ENCODE measurements around the gene HMG20B. TPM values are rescaled to one million over a fixed set of nuclear protein-coding genes. Genes with fewer than 3 reads are reported as not detected.
"Not testable (repeated sequence)": the region's sequence is repeated elsewhere in the genome, so short reads cannot be mapped to it uniquely, and the experiment has no call there.

The HMG20B gene
- total RNA-seq, 1 donor from 2014 or later: 92.8 TPM

DNA sequence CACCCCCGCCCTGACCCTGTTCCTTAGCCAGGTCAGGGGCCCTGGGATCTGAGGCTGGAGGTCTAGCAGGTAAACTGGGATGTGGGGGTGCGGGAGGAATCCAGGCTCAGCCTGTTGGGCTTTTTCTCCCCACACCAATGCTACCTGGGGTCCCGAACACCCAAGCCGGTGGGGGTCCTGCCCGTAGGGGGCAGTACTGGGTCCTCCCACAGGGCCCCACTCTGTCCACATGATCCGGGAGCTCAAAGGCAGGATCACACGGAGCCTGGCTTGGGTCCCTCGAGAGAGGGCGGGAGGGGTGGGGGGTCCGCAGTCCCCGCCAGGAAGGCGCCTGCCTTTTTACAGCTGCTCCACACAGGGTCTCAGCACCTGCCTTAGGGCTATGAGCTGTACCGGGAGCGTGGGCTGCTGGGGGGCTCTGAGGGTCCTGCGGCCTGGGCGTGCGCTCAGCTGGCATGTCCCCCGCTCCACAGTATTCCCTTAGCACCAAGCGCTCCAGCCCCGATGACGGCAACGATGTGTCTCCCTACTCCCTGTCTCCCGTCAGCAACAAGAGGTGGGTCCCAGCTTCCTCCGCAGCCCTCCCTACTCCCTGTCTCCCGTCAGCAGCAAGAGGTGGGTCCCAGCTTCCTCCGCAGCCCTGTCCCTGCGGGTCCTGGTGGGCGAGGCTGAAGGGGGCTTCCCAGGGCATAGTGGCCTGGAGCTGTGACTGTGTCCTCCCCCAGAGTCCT, 46.1 kb upstream of the HMG20B start:
- Histone ChIP-seq H3K27ac (no peak overlapping the region), H3K4me3 (no peak overlapping the region), H3K36me3 (peaks cover 0 to 62% of the 10 kb centered on the region in 2 donors), H3K27me3 (no peaks in the 10 kb centered on the region), H3K9me3 (no peaks in the 10 kb centered on the region), H3K4me1 (peaks cover 10% of the 10 kb centered on the region)
- TF ChIP-seq POLR2AphosphoS5 (IDR thresholded peaks at IDR 0.05; ENCODE audit: insufficient read depth in 1 of 2, low read depth in 1 of 2) (no peak), POLR2A (IDR thresholded peaks at IDR 0.05) (no peak), CTCF (IDR thresholded peaks at IDR 0.05) (no peak)
- DNase-seq (ENCODE audit: extremely low spot score in 2 of 2): no peak
- intact Hi-C loops (cut with DNase I): no loop called here

GRCh38 chr19:3527238-3527910, 45.4 kb upstream of the HMG20B start:
- Histone ChIP-seq H3K4me3 (no peak overlapping the region), H3K9me3 (no peaks in the 10 kb centered on the region), H3K27me3 (no peaks in the 10 kb centered on the region), H3K4me1 (peaks cover 7% of the 10 kb centered on the region), H3K27ac (no peak overlapping the region), H3K36me3 (peaks cover 0 to 68% of the 10 kb centered on the region in 2 donors)
- no peak for TF ChIP-seq POLR2A (IDR thresholded peaks at IDR 0.05)
- TF ChIP-seq CTCF (IDR thresholded peaks at IDR 0.05): no peak
- TF ChIP-seq POLR2AphosphoS5 (IDR thresholded peaks at IDR 0.05; ENCODE audit: insufficient read depth in 1 of 2, low read depth in 1 of 2): no peak
- intact Hi-C loops (cut with DNase I): no loop called here
- no peak for DNase-seq (ENCODE audit: extremely low spot score in 2 of 2)

- H3K27me3 ChIP-seq: no peaks in the 10 kb centered on the region
- no peak overlapping the region for H3K4me3 ChIP-seq
- intact Hi-C loops (cut with DNase I): no loop called here
- no peak overlapping the region for H3K27ac ChIP-seq
- no peaks in the 10 kb centered on the region for H3K9me3 ChIP-seq
- no peaks in the 10 kb centered on the region for H3K4me1 ChIP-seq
- DNase-seq (ENCODE audit: extremely low spot score in 2 of 2): no peak
- TF ChIP-seq CTCF (IDR thresholded peaks at IDR 0.05) (no peak), POLR2A (IDR thresholded peaks at IDR 0.05) (no peak), POLR2AphosphoS5 (IDR thresholded peaks at IDR 0.05; ENCODE audit: insufficient read depth in 1 of 2, low read depth in 1 of 2) (no peak)
- peaks cover 0 to 71% of the 10 kb centered on the region in 2 donors for H3K36me3 ChIP-seq
These were observed 44.7 kb upstream of the HMG20B start for GRCh38 chr19:3528080-3528479.

- Histone ChIP-seq H3K36me3 (peaks cover 0 to 71% of the 10 kb centered on the region in 2 donors), H3K4me3 (no peak overlapping the region), H3K9me3 (no peaks in the 10 kb centered on the region), H3K27me3 (no peaks in the 10 kb centered on the region), H3K27ac (no peak overlapping the region), H3K4me1 (no peaks in the 10 kb centered on the region)
- TF ChIP-seq CTCF (IDR thresholded peaks at IDR 0.05) (no peak), POLR2A (IDR thresholded peaks at IDR 0.05) (no peak), POLR2AphosphoS5 (IDR thresholded peaks at IDR 0.05; ENCODE audit: insufficient read depth in 1 of 2, low read depth in 1 of 2) (no peak)
- intact Hi-C loops (cut with DNase I): no loop called here
- no peak for DNase-seq (ENCODE audit: extremely low spot score in 2 of 2)
These were observed 44.1 kb upstream of the HMG20B start for GRCh38 chr19:3528539-3529211.

DNA sequence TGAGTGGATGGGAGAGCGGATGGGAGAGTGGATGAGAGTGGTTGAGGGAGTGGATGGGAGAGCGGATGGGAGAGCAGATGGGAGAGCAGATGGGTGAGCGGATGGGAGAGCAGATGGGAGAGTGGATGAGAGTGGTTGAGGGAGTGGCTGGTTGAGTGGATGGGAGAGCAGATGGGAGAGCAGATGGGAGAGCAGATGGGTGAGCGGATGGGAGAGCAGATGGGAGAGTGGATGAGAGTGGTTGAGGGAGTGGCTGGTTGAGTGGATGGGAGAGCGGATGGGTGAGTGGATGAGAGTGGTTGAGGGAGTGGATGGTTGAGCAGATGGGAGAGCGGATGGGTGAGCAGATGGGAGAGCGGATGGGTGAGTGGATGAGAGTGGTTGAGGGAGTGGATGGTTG, 43.4 kb upstream of the HMG20B start:
- H3K4me3 ChIP-seq; H3K4me1 ChIP-seq; intact Hi-C loops (cut with DNase I); H3K9me3 ChIP-seq; H3K27me3 ChIP-seq; H3K27ac ChIP-seq; DNase-seq (ENCODE audit: extremely low spot score in 2 of 2): not testable (repeated sequence)
- H3K36me3 ChIP-seq: peaks cover 0 to 72% of the 10 kb centered on the region in 2 donors

All from vagina (tissue), 2 donors.